Measurements from ENCODE around the gene CATSPER2.
"Not testable (repeated sequence)": the region's sequence is repeated elsewhere in the genome, so short reads cannot be mapped to it uniquely, and the experiment has no call there.

The CATSPER2 gene

DNA sequence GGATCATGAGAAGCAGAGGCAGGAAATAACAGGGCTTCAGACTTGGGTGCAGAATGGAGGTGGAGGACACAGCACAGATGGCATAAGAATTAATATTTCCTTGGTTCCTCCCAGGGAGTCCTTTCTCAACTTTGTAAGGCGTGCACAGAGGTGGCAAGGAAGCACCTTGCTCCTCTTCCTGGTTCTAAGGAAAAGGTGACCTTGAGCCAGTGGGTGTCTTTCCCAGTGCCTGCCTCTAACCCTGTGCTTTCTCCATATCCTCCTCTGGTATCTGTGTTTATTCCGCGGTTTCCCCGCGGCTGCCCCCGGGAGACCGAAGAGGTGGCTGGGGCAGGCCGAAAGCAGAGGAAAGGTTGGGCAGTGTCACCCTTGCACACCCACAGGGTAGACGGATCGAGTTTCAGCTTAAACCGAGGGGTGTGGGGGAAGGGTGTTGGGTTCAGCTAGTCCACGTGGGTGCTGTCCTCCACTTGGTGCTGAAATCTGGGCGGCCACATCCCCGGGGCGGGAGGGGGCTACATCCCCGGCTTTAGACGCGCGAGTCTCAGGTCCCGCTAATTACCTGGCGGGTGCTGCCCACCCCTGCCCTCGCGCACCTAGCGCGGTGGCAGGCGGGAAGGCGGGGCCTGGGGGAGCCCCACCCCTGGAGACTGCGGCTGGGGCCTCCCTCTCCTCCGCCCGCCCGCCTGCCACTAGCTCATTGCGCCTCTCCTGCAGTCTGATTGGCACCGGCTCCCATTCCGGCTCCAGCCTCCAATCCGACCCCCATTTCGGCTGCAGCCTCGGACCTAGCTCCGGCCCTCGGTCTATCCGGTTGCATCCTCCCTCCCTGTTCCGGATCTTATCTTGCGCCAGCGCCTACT lies 55.1 kb downstream of the CATSPER2 start, which contains the start of gene CKMT1B:
CKMT1B (plus strand) TSS at position 700 of the 863 bp plus-strand sequence. CDS start 192 bp downstream, outside the sequence.
- not testable (repeated sequence) for DNase-seq (ENCODE audit: low read depth, low spot score)

DNA sequence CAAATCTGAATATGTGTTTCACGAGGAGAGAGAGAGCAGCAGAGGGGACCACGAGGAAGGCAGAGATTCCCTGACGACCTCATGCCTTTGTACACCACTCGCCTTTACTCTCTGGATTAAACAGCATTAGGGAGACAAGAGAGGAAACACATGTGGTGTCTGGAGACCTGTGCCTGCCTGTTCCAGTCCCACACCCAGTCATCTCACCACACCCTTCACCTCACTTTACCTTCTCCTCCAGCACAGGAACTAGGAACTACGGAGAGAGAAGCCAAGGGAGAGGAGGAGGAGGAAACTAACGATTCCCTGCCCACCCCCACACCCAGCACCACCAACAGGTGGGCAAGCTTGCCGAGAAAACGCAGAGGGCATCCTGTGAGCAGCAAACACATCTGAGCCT lies 55.8 kb downstream of the CATSPER2 start:
- not testable (repeated sequence) for DNase-seq (ENCODE audit: low read depth, low spot score)

DNA sequence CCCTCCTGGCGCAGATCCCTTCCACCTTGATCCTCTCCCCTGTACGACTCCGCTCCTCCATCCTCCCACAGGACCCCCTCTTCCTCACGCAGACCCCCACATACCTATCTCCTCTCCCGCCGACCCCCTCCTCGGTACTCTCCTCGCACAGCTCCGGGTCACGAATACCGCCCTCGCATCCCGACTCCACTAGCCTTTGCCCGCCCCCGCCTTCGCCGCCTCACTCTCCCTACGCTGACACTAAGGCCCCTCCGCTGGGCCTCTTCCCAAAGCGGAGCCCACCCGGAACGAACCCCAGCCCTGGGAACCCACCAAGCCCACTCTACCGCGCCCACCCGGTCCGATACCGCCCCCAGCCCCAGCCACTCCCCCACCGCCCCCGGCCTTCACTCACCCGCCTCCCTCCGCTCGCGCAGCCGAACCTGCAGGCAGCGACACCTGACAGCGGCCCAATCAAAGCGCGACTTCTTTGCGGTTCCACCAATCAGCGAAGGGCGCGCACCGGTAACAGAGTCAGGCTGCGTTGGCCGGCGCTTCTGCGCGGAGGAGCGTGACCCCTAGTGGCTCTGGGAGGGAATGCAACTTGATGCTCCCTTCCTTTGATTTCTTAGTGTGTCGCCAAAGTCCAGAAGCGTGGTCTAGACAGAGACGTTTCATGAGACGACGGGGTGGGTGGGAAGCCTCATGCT lies 58.7 kb downstream of the CATSPER2 start, which contains the start of gene PPIP5K1:
PPIP5K1 (minus strand) TSS at position 431 of the 689 bp plus-strand sequence. CDS start 5,704 bp downstream, outside the sequence.
- DNase-seq (ENCODE audit: low read depth, low spot score) = not testable (repeated sequence)
